Measurements from ENCODE around the gene SMURF2. TPM values are rescaled to one million over a fixed set of nuclear protein-coding genes. Genes with fewer than 3 reads are reported as not detected.

The SMURF2 gene
- total and polyA plus RNA-seq, 8 donors: 2.6 to 54.3 (median 17.2) TPM

DNA sequence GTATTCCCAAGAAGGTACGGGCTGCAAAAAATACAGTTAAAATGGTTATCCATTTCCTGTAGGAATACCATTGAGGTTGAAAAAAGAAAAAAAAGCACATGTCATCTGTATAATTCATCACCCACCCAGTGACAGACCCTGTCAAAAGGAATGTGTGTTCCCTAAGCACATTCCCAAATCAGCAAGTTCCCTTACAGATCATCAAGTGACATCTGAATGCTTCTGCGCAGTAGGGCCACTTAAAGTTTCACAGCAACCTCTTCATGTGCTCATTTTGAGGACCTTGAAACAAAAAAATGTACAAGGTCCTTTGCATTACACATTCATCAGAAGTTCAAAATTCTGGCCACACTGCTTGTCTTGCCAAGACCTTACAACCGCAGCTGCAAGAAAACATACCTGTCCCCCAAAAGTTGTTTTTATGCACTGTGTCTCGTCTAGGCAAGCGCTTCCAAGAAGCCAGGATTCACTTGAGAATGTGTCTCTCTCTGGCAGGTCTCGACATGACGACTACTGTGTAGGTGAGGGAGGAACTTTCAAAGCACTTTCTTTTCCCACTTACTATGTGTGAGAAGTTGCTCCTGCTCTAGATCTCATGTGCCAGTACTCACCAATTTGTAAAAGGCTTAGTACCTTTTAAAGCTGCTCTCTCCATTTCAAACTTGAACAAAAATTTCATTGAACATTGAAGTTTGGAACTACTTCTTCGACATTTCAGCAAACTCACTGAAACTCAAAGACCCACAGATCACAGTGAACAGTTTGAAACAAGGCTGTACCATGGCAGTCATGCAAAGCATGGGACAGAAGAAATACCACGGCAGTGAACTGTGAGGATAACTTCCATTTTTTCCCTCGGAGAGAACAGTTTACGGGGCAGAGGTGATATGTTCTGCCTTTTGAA is 161.0 kb downstream of the SMURF2 start:
- no peak for DNase-seq
- WGBS, 5 donors: 74 to 83% (median 77%) methylated on average over 11 of the region's 11 CpGs
- Histone ChIP-seq H3K27me3 (no peaks in the 10 kb centered on the region), H3K4me1 (peaks cover 52 to 81% (median 67%) of the 10 kb centered on the region in 4 donors), H3K9me3 (no peaks in the 10 kb centered on the region), H3K36me3 (peaks cover 68 to 74% (median 70%) of the 10 kb centered on the region in 4 donors), H3K27ac (peak overlapping the region in 2 of 5 donors; percentile 5 to 46), H3K4me3 (peak overlapping the region in 2 of 4 donors; percentile 8 to 89)
- TF ChIP-seq POLR2AphosphoS5 (IDR thresholded peaks at IDR 0.05): peak in 1 of 3 donors; percentile 14
- no peak for TF ChIP-seq EP300 (IDR thresholded peaks at IDR 0.05)
- TF ChIP-seq, protein P1, sequence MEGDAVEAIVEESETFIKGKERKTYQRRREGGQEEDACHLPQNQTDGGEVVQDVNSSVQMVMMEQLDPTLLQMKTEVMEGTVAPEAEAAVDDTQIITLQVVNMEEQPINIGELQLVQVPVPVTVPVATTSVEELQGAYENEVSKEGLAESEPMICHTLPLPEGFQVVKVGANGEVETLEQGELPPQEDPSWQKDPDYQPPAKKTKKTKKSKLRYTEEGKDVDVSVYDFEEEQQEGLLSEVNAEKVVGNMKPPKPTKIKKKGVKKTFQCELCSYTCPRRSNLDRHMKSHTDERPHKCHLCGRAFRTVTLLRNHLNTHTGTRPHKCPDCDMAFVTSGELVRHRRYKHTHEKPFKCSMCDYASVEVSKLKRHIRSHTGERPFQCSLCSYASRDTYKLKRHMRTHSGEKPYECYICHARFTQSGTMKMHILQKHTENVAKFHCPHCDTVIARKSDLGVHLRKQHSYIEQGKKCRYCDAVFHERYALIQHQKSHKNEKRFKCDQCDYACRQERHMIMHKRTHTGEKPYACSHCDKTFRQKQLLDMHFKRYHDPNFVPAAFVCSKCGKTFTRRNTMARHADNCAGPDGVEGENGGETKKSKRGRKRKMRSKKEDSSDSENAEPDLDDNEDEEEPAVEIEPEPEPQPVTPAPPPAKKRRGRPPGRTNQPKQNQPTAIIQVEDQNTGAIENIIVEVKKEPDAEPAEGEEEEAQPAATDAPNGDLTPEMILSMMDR (IDR thresholded peaks at IDR 0.05): no peak
- TF ChIP-seq POLR2A (IDR thresholded peaks at IDR 0.05): no peak
- intact Hi-C loops (cut with DNase I; ENCODE audit: low total_unique reads): no loop called here

DNA sequence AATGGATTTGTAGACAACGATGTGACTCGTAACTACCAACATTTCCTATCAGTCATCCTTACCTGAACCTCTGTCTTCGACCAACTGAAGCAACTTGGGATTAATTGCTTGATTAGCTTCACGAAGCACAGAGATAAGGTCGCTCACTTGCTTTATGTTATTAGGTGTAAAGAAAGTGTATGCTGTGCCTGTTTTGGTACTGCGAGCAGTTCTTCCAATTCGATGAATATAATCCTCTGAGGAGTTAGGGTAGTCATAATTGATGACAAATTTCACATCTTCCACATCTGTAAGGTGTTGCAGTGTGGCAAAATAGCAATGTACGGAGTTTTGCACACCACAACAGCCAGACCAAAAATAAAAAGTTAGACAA is 161.6 kb downstream of the SMURF2 start:
- DNase-seq: no peak
- 82 to 84% (median 84%) methylated on average over 8 of the region's 8 CpGs for WGBS, 5 donors
- Histone ChIP-seq H3K27ac (peak overlapping the region in 1 of 5 donors; percentile 46), H3K9me3 (no peaks in the 10 kb centered on the region), H3K4me3 (peak overlapping the region in 1 of 4 donors; percentile 89), H3K36me3 (peaks cover 68 to 74% (median 70%) of the 10 kb centered on the region in 4 donors), H3K4me1 (peaks cover 59 to 87% (median 73%) of the 10 kb centered on the region in 4 donors), H3K27me3 (no peaks in the 10 kb centered on the region)
- TF ChIP-seq POLR2A (IDR thresholded peaks at IDR 0.05) (no peak), POLR2AphosphoS5 (IDR thresholded peaks at IDR 0.05) (peak in 1 of 3 donors; percentile 10)
- intact Hi-C loops (cut with DNase I; ENCODE audit: low total_unique reads): no loop called here

DNA sequence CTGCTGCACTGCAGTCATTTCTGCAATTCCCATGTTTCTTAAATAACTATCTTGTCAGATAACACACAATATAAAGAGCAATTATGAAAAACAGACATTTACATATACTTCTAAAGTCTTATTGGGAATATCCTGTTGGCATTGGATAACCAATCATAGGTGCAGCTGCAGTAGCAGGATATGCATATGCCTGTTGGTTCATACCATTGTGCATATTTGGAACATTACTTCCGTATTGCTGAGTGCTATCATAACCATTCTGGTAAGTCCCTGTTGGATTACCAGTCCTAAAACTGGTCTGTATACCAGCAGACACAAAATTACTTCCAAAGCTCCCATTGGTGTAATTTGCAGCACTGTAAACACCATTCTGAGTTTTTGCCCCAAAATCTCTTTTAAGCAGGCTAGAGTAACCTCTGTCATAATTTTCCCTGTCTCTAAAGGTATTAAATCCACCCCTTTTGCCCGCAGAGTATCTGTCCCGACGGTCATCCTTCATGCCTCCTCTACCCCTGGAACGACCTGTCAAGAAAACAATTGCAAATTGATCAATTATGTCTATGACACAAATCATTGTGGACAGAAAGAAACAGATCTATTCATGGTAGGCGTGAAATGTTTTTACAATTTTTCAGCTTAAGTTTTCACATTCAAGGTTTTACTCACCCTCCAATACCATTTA is 162.2 kb downstream of the SMURF2 start:
- intact Hi-C loops (cut with DNase I; ENCODE audit: low total_unique reads): no loop called here
- H3K36me3 ChIP-seq: peaks cover 68 to 74% (median 70%) of the 10 kb centered on the region in 4 donors

DNA sequence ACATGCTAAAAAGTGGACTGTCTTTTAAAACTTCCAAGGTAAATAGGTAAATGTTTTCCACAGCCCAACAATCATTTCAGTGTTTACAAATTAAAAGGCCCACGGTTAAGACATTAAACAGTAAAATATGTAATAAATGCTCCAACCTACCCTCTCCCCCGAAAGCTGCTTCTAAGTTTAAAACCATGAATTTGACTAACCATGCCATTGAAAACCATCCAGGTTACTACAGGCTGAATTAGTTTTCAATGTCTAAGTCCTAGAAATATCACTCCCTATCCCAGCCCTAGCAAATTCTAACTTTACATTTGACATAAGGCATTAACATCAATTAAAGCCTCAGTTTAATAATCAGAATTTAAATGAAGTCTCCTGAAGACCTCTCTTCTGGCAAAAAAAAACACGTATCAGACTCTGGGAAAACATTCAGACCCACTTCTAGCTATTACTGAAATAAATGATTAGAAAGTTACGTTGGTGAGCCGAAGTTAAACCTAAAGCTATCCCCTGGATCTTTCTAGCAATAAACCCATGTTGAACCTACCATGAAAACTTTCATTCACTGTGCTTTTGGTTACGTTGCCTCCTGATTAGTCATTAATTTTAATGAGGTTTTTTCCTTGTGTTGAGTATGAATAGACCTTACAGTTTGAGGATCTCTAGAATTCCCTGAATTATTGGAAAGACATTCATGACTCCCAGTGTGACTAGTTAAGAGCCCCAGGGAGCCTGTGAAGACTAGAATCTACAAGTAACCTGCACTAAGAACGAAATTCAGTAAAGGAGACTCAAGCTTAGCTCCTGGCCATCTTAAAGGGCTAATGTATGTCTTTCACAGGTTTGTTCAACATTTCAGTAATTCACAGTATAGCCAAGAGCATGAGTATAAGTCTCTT is 163.6 kb downstream of the SMURF2 start:
- peaks cover 56 to 95% (median 75%) of the 10 kb centered on the region in 4 donors for H3K4me1 ChIP-seq
- H3K36me3 ChIP-seq: peaks cover 58 to 62% (median 59%) of the 10 kb centered on the region in 4 donors
- no peak for DNase-seq
- WGBS, 5 donors: 54 to 64% (median 57%) methylated on average over 7 of the region's 7 CpGs
- no peaks in the 10 kb centered on the region for H3K9me3 ChIP-seq
- peak overlapping the region in 3 of 5 donors; percentile 86 to 89 (median 87) for H3K27ac ChIP-seq
- intact Hi-C loops (cut with DNase I; ENCODE audit: low total_unique reads): no loop called here
- TF ChIP-seq, protein P1 (IDR thresholded peaks at IDR 0.05): no peak
- TF ChIP-seq POLR2AphosphoS5 (IDR thresholded peaks at IDR 0.05) (no peak), POLR2A (IDR thresholded peaks at IDR 0.05) (no peak), EP300 (IDR thresholded peaks at IDR 0.05) (no peak)
- H3K27me3 ChIP-seq: no peaks in the 10 kb centered on the region
- peak overlapping the region in 1 of 4 donors; percentile 90 for H3K4me3 ChIP-seq

More for the DNA sequence above, 162.2 kb downstream of the SMURF2 start:
- H3K27ac ChIP-seq: peak overlapping the region in 2 of 5 donors; percentile 3 to 46
- WGBS, 5 donors: 77 to 83% (median 80%) methylated on average over 6 of the region's 6 CpGs
- H3K9me3 ChIP-seq: no peaks in the 10 kb centered on the region
- no peaks in the 10 kb centered on the region for H3K27me3 ChIP-seq
- DNase-seq: no peak
- peaks cover 64 to 93% (median 78%) of the 10 kb centered on the region in 4 donors for H3K4me1 ChIP-seq
- TF ChIP-seq POLR2AphosphoS5 (IDR thresholded peaks at IDR 0.05) (peak in 2 of 3 donors; percentile 35 to 47), EP300 (IDR thresholded peaks at IDR 0.05) (no peak)
- peak overlapping the region in 1 of 4 donors; percentile 89 for H3K4me3 ChIP-seq
